Stimulated activated CD4-positive, alpha-beta T cell treated with anti-CD3 and anti-CD28 coated beads, TNF-alpha, amount 100 ng/mL, for 48 hours (primary cell): Measurements from ENCODE around the gene RHNO1.

Source experiments
- DNase-seq, 3 donors: peaks; one replicate each; pipeline ENCODE4 v3.0.0-alpha.2; 2020; ENCODE audit warnings: low read depth in 3 of 3

RHNO1 gene

GRCh38 chr12:2902272-2902880 is 25.4 kb downstream of the RHNO1 start:
- no peak for DNase-seq

DNA sequence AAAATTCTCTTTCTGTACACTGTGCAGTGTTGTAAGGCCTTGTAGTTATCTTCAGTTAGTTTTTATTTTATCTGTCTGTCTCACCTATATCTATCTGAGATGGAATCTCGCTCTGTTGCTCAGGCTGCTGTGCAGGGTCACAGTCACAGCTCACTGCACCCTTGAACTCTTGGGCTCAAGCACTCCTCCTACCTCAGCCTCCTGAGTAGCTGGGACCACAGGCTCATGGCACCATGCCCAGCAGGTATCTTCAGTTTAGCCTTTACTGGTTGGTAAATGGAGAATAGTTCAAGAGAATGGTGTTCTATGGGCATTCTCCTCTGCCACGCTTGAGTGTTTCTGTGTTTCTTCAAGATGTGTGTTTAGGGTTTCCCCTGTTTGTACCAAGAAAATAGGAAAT is 27.2 kb downstream of the RHNO1 start:
- DNase-seq, result no peak

GRCh38 chr12:2912216-2912575 is 35.2 kb downstream of the RHNO1 start:
- DNase-seq, result no peak

DNA sequence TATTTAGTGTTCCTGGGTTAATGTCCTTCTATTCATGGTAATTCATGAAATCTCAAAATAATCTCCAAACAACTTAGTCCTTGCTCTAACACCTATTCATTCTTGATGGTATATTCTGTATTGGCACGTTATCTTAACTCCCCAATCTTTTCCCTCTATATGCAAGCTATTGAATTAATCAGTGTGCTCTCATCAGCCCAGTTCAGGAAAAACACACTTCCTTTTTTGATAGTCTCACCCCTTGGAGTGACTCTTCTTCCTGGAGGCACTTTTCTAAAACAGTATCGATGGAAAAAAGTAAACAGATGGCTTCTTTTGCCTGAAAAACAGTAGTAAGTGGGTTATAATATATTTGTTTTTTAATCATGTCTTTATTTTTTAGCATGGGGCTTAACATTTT is 42.2 kb downstream of the RHNO1 start:
- no peak for DNase-seq

DNA sequence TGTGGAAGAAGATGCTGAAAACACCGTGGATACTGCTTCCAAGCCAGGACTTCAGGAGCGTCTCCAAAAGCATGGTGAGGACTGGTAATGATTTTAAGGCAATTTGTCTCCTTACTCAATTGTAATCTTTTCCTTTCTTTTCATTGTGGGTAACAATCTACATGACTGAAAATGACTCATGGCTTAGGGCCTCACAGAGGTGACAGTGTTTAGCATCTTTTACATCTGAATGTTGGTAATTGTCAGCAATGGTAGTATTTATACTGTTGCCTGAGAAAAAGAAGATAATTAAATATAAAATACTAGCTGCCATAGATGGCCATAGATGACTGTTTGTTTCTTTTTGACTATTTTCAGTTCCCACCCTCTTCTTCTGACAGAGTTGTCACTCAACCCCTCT is 45.3 kb downstream of the RHNO1 start:
- no peak for DNase-seq

DNA sequence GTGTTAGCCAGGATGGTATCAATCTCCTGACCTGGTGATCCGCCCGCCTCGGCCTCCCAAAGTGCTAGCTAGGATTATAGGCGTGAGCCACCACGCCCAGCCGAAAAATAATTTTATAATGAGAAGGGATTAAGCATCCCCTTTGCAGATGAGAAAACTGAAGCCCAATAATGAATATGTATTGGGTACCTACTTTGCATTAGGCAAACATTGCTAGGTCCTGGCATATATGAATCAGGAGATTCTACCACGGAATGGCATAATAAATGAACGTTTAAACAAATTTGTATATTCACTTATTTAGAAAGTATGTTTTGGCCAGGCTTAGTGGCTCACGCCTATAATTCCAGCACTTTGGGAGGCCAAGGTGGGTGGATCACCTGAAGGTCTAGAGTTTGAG is 46.0 kb downstream of the RHNO1 start:
- no peak for DNase-seq

DNA sequence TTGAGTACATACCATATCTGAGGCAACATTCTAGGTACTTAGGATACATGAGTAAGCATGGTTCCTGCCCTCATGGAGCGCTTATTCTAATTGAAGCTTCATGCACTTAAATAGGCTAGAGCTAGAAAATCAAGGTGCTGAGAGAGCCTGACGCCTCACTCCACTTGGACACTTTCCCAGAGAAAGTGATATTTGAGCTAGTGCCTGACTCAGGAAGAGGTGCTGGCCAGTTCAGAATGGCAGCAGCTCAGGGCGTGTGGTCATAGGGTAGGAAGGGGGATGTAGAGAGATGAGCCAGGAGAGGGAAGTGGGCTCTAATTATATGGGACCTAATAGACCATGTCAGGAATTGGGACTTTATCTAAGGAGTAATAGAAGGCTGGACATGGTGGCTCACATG is 47.0 kb downstream of the RHNO1 start:
- no peak for DNase-seq

GRCh38 chr12:2925322-2925995 is 48.4 kb downstream of the RHNO1 start:
- no peak for DNase-seq

- DNase-seq, result no peak
These were observed 53.8 kb downstream of the RHNO1 start for GRCh38 chr12:2930865-2931264.

- DNase-seq, result no peak
These were observed 56.6 kb downstream of the RHNO1 start for GRCh38 chr12:2933586-2933985.

GRCh38 chr12:2934371-2934770 is 57.3 kb downstream of the RHNO1 start:
- no peak for DNase-seq

- no peak for DNase-seq
These were observed 59.3 kb downstream of the RHNO1 start for GRCh38 chr12:2936301-2936700.

- no peak for DNase-seq
These were observed 60.5 kb downstream of the RHNO1 start for GRCh38 chr12:2937500-2937899.
